ENCODE data around the gene NR5A2. TPM values are rescaled to one million over a fixed set of nuclear protein-coding genes. Genes with fewer than 3 reads are reported as not detected.
"Not testable (repeated sequence)": the region's sequence is repeated elsewhere in the genome, so short reads cannot be mapped to it uniquely, and the experiment has no call there.

NR5A2 gene
- total RNA-seq, 2 experiments from 2014 or later, result 0.13 to 0.15 TPM

GRCh38 chr1:200174525-200175295 is 147.2 kb downstream of the NR5A2 start:
- Mint-ChIP-seq H3K27me3 (peaks cover 7% of the 10 kb centered on the region), H3K36me3 (ENCODE audit: low read depth) (no peaks in the 10 kb centered on the region), H3K4me3 (no peak overlapping the region), H3K9me3 (no peaks in the 10 kb centered on the region), H3K27ac (no peak overlapping the region), H3K4me1 (no peaks in the 10 kb centered on the region)
- DNase-seq, result no peak
- ChIA-PET CTCF (no interaction called here), POLR2A (no interaction called here)

GRCh38 chr1:200176181-200176580 is 148.7 kb downstream of the NR5A2 start:
- DNase-seq, result no peak
- POLR2A ChIA-PET, result no interaction called here
- no peak overlapping the region for H3K27ac Mint-ChIP-seq
- CTCF ChIA-PET, result no interaction called here
- peaks cover 7% of the 10 kb centered on the region for H3K27me3 Mint-ChIP-seq
- H3K36me3 Mint-ChIP-seq (ENCODE audit: low read depth), result no peaks in the 10 kb centered on the region
- H3K4me1 Mint-ChIP-seq, result no peaks in the 10 kb centered on the region
- no peaks in the 10 kb centered on the region for H3K9me3 Mint-ChIP-seq
- no peak overlapping the region for H3K4me3 Mint-ChIP-seq

DNA sequence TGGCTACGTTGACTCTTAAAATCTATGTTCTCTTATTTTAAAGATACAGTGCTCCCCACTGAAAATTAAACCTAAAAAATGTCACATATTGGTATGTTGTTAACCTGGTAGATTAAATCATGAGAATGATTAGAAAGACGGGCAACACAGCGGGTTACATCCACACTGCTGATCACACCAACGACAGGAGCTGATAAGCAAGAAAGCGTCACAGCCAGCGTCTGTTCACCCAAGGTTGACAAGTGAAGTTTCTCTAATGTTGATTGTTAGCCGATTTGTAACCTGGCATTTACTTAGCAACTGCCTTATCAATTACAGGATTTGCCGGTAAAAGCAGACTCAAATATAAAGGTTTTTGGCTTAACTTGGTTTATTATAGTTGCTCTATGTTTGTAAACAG is 149.3 kb downstream of the NR5A2 start:
- no peaks in the 10 kb centered on the region for H3K4me1 Mint-ChIP-seq
- POLR2A ChIA-PET, result no interaction called here
- CTCF ChIA-PET, result no interaction called here

DNA sequence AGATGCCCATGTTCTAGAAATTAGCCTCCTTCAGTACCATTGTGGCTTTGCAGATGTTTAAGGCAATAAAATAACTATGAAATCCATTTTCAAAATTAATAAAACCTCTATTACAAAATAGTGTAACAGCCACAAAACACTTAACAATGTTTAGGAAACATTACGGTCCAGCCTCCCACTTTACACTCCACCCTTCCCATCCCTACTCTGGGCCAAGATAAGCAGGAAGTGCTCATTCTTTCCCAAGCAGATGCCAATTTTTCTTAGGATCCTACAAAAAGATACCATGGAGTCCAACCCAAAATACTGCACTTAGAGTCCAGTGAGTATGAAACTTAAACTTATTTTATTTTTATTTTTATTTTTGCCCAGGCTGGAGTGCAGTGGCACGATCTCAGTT is 150.8 kb downstream of the NR5A2 start:
- no peak overlapping the region for H3K4me3 Mint-ChIP-seq
- no peak overlapping the region for H3K27ac Mint-ChIP-seq
- H3K4me1 Mint-ChIP-seq, result no peaks in the 10 kb centered on the region
- H3K9me3 Mint-ChIP-seq, result no peaks in the 10 kb centered on the region
- CTCF ChIA-PET, result no interaction called here
- no peaks in the 10 kb centered on the region for H3K36me3 Mint-ChIP-seq (ENCODE audit: low read depth)
- H3K27me3 Mint-ChIP-seq, result peaks cover 11% of the 10 kb centered on the region
- DNase-seq, result no peak
- POLR2A ChIA-PET, result no interaction called here

More for the DNA sequence above, 149.3 kb downstream of the NR5A2 start:
- Mint-ChIP-seq H3K27me3 (peaks cover 7% of the 10 kb centered on the region), H3K9me3 (no peaks in the 10 kb centered on the region), H3K4me3 (no peak overlapping the region), H3K36me3 (ENCODE audit: low read depth) (no peaks in the 10 kb centered on the region), H3K27ac (no peak overlapping the region)
- DNase-seq, result no peak

GRCh38 chr1:200179126-200179780 is 151.7 kb downstream of the NR5A2 start:
- Mint-ChIP-seq H3K4me3 (no peak overlapping the region), H3K36me3 (ENCODE audit: low read depth) (no peaks in the 10 kb centered on the region), H3K27me3 (peaks cover 11% of the 10 kb centered on the region), H3K9me3 (no peaks in the 10 kb centered on the region), H3K27ac (no peak overlapping the region), H3K4me1 (no peaks in the 10 kb centered on the region)
- DNase-seq, result no peak
- ChIA-PET POLR2A (no interaction called here), CTCF (no interaction called here)

GRCh38 chr1:200179781-200180160 is 152.3 kb downstream of the NR5A2 start:
- H3K4me3 Mint-ChIP-seq, result no peak overlapping the region
- POLR2A ChIA-PET, result no interaction called here
- CTCF ChIA-PET, result no interaction called here
- no peaks in the 10 kb centered on the region for H3K9me3 Mint-ChIP-seq
- H3K27ac Mint-ChIP-seq, result no peak overlapping the region
- no peak for DNase-seq
- no peaks in the 10 kb centered on the region for H3K4me1 Mint-ChIP-seq
- no peaks in the 10 kb centered on the region for H3K36me3 Mint-ChIP-seq (ENCODE audit: low read depth)
- H3K27me3 Mint-ChIP-seq, result peaks cover 11% of the 10 kb centered on the region

GRCh38 chr1:200180821-200181220 is 153.3 kb downstream of the NR5A2 start:
- CTCF ChIA-PET, result no interaction called here
- POLR2A ChIA-PET, result no interaction called here

DNA sequence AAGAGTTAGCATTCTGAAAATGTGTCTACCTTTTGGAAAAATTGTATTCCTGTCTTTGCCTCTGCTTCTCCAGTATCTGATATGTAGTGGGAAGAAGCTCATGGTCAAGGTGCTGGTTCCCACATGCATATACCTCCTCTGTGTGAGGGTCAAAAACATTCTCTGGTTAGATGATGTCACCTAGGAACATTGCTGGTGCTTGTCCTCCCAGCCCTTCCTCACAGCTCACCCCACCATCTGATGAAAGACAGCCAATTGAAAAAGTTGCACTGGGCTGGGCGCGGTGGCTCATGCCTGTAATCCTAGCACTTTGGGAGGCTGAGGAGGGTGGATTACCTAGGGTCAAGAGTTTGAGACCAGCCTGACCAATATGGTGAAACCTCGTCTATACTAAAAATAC is 154.4 kb downstream of the NR5A2 start:
- peaks cover 13% of the 10 kb centered on the region for H3K27me3 Mint-ChIP-seq
- H3K4me3 Mint-ChIP-seq, result no peak overlapping the region
- no peaks in the 10 kb centered on the region for H3K9me3 Mint-ChIP-seq
- H3K4me1 Mint-ChIP-seq, result no peaks in the 10 kb centered on the region
- ChIA-PET CTCF (no interaction called here), POLR2A (no interaction called here)
- no peaks in the 10 kb centered on the region for H3K36me3 Mint-ChIP-seq (ENCODE audit: low read depth)
- no peak for DNase-seq
- no peak overlapping the region for H3K27ac Mint-ChIP-seq

More at GRCh38 chr1:200180821-200181220, 153.3 kb downstream of the NR5A2 start:
- Mint-ChIP-seq H3K36me3 (ENCODE audit: low read depth) (no peaks in the 10 kb centered on the region), H3K4me1 (no peaks in the 10 kb centered on the region), H3K27me3 (peaks cover 7% of the 10 kb centered on the region), H3K27ac (no peak overlapping the region), H3K9me3 (no peaks in the 10 kb centered on the region), H3K4me3 (no peak overlapping the region)
- no peak for DNase-seq

DNA sequence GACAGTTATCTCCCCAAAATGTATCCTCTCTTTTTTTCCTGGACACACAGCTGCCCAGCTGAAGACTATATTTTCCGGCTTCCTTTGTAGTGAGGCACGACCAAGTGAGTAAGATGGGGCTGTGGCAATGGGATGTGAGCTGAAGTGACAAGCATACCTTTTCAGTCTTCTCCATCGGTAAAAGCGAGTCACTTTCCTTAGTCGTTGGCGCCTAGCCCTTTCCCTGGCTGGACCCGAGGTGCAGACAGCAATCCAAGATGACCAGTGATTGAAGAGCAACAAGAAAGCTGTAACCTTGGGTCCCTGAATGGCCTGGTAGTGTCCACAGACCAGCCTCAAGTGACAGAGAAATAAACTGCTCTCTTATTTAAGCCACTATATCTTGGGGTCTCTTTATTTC is 155.2 kb downstream of the NR5A2 start:
- Mint-ChIP-seq H3K4me3 (no peak overlapping the region), H3K27me3 (peaks cover 16% of the 10 kb centered on the region), H3K4me1 (no peaks in the 10 kb centered on the region), H3K27ac (no peak overlapping the region), H3K9me3 (no peaks in the 10 kb centered on the region), H3K36me3 (ENCODE audit: low read depth) (no peaks in the 10 kb centered on the region)
- CTCF ChIA-PET, result no interaction called here
- DNase-seq, result no peak
- POLR2A ChIA-PET, result no interaction called here

DNA sequence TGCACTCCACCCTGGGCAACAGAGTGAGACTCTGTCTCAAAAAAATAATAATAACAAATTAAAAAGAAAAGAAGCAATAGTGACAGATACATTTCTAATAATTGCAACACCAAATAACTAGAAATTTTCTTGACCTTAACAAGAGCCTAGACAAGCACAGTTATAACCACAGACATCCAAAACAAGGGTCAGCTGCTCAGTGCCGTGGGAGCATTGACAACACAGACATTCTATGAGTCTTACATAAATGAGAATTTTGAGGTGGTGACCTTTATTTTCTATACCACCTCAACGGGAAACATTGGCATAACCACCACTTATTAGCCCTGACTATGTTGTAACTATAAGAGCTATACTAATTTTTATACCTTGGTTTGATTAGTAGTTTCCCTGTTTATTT is 156.1 kb downstream of the NR5A2 start:
- Mint-ChIP-seq H3K27ac (no peak overlapping the region), H3K27me3 (peaks cover 20% of the 10 kb centered on the region)
- POLR2A ChIA-PET, result no interaction called here

GRCh38 chr1:200184196-200184595 is 156.7 kb downstream of the NR5A2 start:
- Mint-ChIP-seq H3K4me3 (no peak overlapping the region), H3K27me3 (peaks cover 20% of the 10 kb centered on the region), H3K36me3 (ENCODE audit: low read depth) (no peaks in the 10 kb centered on the region), H3K9me3 (no peaks in the 10 kb centered on the region), H3K4me1 (no peaks in the 10 kb centered on the region), H3K27ac (no peak overlapping the region)
- ChIA-PET CTCF (no interaction called here), POLR2A (no interaction called here)
- no peak for DNase-seq

More for the DNA sequence above, 156.1 kb downstream of the NR5A2 start:
- CTCF ChIA-PET, result no interaction called here
- no peak for DNase-seq
- no peaks in the 10 kb centered on the region for H3K9me3 Mint-ChIP-seq
- H3K36me3 Mint-ChIP-seq (ENCODE audit: low read depth), result no peaks in the 10 kb centered on the region
- H3K4me1 Mint-ChIP-seq, result no peaks in the 10 kb centered on the region
- no peak overlapping the region for H3K4me3 Mint-ChIP-seq

GRCh38 chr1:200185191-200185590 is 157.7 kb downstream of the NR5A2 start:
- CTCF ChIA-PET; H3K9me3 Mint-ChIP-seq; H3K4me1 Mint-ChIP-seq; POLR2A ChIA-PET; DNase-seq; H3K36me3 Mint-ChIP-seq (ENCODE audit: low read depth); H3K4me3 Mint-ChIP-seq; H3K27ac Mint-ChIP-seq: not testable (repeated sequence)
- H3K27me3 Mint-ChIP-seq, result peaks cover 20% of the 10 kb centered on the region

DNA sequence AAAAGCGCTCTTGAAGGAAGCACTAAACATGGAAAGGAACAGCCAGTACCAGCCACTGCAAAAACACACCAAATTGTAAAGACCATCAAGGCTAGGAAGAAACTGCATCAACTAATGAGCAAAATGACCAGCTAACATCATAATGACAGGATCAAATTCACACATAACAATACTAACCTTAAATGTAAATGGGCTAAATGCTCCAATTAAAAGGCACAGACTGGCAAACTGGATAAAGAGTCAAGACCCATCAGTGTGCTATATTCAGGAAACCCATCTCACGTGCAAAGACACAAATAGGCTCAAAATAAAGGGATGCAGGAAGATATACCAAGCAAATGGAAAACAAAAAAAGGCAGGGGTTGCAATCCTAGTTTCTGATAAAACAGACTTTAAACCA is 159.8 kb downstream of the NR5A2 start:
- H3K4me1 Mint-ChIP-seq; POLR2A ChIA-PET; H3K9me3 Mint-ChIP-seq; CTCF ChIA-PET; DNase-seq; H3K27ac Mint-ChIP-seq; H3K36me3 Mint-ChIP-seq (ENCODE audit: low read depth); H3K4me3 Mint-ChIP-seq: not testable (repeated sequence)
- H3K27me3 Mint-ChIP-seq, result peaks cover 20% of the 10 kb centered on the region

DNA sequence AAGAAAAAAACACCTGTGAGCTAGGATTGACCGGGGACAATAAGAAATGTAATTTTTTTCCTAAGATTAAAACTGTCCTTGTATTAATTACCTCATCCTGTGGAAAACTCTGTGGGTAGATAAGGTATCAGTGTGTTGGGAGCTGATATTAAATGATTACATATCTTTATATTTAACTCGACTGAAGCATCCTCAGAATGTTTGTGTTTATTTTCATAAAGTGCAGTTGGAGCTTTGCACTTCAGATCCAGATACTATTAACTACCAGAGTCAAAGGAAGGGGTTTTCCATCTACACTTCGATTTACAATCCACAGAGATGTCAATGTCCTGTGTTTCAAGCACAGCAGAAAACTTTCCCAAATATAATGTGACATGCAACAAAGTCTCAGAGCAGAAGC is 164.5 kb downstream of the NR5A2 start:
- H3K36me3 Mint-ChIP-seq (ENCODE audit: low read depth), result no peaks in the 10 kb centered on the region
- H3K4me1 Mint-ChIP-seq, result no peaks in the 10 kb centered on the region
- H3K27ac Mint-ChIP-seq, result no peak overlapping the region
- DNase-seq, result no peak
- POLR2A ChIA-PET, result no interaction called here
- H3K9me3 Mint-ChIP-seq, result no peaks in the 10 kb centered on the region
- H3K4me3 Mint-ChIP-seq, result no peak overlapping the region
- H3K27me3 Mint-ChIP-seq, result peaks cover 10% of the 10 kb centered on the region
- CTCF ChIA-PET, result interaction anchor here (0.7 kb wide), 1 partner anchor 62 kb away, joined by 5 read pairs; no protein-coding TSS in a partner anchor
